MM.1S (cell line): ENCODE data around the gene NRXN3.

Source experiments
- DNase-seq: peaks from one replicate; pipeline ENCODE4 v3.0.0-alpha.2; 2015
- H2AFZ ChIP-seq: fragments of 300-600 bp; sonication (generic); 2 replicates; pipeline ENCODE4 v1.6.0; 2016; ENCODE audit warnings: antibody characterized with exemption, low read length
- H3F3A ChIP-seq: fragments of 300-600 bp; sonication (generic); 2 replicates; pipeline ENCODE4 v1.6.1; 2016; ENCODE audit warnings: mild to moderate bottlenecking, antibody characterized with exemption, low read length, moderate library complexity, mixed read lengths; ENCODE audit not compliant: insufficient read depth
- H3K27ac ChIP-seq: fragments of 300-600 bp; sonication (generic); 2 replicates; pipeline ENCODE4 v1.5.1; 2016; ENCODE audit warnings: mild to moderate bottlenecking, low read length
- H3K27me3 ChIP-seq: fragments of 300-600 bp; sonication (generic); replicated peaks from 2 replicates; pipeline ENCODE4 v1.6.0; 2016; ENCODE audit warnings: low read length; ENCODE audit not compliant: insufficient read depth
- H3K36me3 ChIP-seq: fragments of 300-600 bp; sonication (generic); replicated peaks from 2 replicates; pipeline ENCODE4 v1.6.1; 2016; ENCODE audit warnings: mild to moderate bottlenecking, low read length, mixed read lengths; ENCODE audit not compliant: insufficient read depth
- H3K4me1 ChIP-seq: fragments of 300-600 bp; sonication (generic); 2 replicates; pipeline ENCODE4 v1.6.1; 2016; ENCODE audit warnings: low read length, mixed read lengths
- H3K4me2 ChIP-seq: fragments of 300-600 bp; sonication (generic); 2 replicates; pipeline ENCODE4 v1.6.0; 2016; ENCODE audit warnings: low read depth, low read length
- H3K4me3 ChIP-seq: fragments of 300-600 bp; sonication (generic); 2 replicates; pipeline ENCODE4 v1.5.1; 2016; ENCODE audit warnings: low read length, mixed read lengths
- H3K79me2 ChIP-seq: fragments of 300-600 bp; sonication (generic); 2 replicates; pipeline ENCODE4 v1.6.1; 2016; ENCODE audit warnings: mixed run types, low read length, mixed read lengths
- H3K9ac ChIP-seq: fragments of 300-600 bp; sonication (generic); 2 replicates; pipeline ENCODE4 v1.6.1; 2016; ENCODE audit warnings: low read length, mixed read lengths
- H3K9me2 ChIP-seq: fragments of 300-600 bp; sonication (generic); replicated peaks from 2 replicates; pipeline ENCODE4 v1.6.1; 2016; ENCODE audit warnings: mild to moderate bottlenecking, low read length, mixed read lengths; ENCODE audit not compliant: insufficient read depth
- H3K9me3 ChIP-seq: fragments of 300-600 bp; sonication (generic); replicated peaks from 2 replicates; pipeline ENCODE4 v1.6.1; 2016; ENCODE audit warnings: mild to moderate bottlenecking, low read length, mixed read lengths; ENCODE audit not compliant: insufficient read depth
- H4K20me1 ChIP-seq: fragments of 300-600 bp; sonication (generic); 2 replicates; pipeline ENCODE4 v1.6.1; 2016; ENCODE audit warnings: mild to moderate bottlenecking, low read length, moderate library complexity, mixed read lengths; ENCODE audit not compliant: insufficient read depth
- EZH2 ChIP-seq: fragments of 300-600 bp; sonication (generic); optimal IDR thresholded peaks from 2 replicates; pipeline ENCODE3; 2017; ENCODE audit warnings: low read depth, mild to moderate bottlenecking, antibody characterized with exemption, low read length, mixed read lengths
- EZH2phosphoT487 ChIP-seq: fragments of 300-600 bp; sonication (generic); IDR thresholded peaks from 2 replicates; pipeline ENCODE4 v1.6.1; 2018; ENCODE audit warnings: antibody characterized with exemption, low read length
- TF ChIP-seq, protein P1 (sequence below): fragments of 300-600 bp; sonication (generic); IDR thresholded peaks from 2 replicates; pipeline ENCODE4 v1.5.1; 2016; ENCODE audit warnings: antibody characterized with exemption, low read length, mixed read lengths

Gene NRXN3

DNA sequence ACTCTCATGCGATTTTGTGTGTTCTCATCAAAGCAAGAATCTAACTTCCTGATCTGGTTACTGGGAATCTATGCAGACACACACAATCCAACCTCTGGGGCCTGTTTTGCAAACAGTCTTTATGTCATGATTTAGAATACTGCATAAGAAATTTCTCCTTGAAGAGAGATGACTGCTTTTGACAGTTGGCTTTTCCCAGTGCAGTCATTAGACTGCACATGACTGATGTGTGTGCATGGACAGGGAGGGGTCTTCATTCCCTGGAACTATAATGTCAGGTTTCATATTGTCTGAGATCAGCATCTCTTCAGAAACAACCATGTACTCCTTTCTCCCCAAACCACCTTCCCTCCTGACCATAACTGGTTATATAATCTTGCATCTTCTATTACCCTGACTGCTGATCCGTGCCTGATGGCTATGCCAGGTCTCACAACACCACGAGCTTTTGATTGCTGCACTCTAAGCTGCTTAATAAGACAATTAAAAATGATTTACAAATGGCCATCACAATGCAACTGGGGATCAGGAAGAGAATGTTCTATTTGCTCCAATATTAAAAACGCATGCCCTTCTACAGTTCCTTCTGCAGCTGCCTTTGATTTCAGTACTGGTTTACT is 995.4 kb downstream of the NRXN3 start:
- H3K27me3 ChIP-seq: no peaks in the 10 kb centered on the region
- H2AFZ ChIP-seq: no peak overlapping the region
- H3K4me3 ChIP-seq: no peak overlapping the region
- H3K9me2 ChIP-seq: no peaks in the 10 kb centered on the region
- H3K79me2 ChIP-seq: no peaks in the 10 kb centered on the region
- H3K27ac ChIP-seq: no peak overlapping the region
- H3K36me3 ChIP-seq: no peaks in the 10 kb centered on the region
- no peaks in the 10 kb centered on the region for H3K9me3 ChIP-seq
- DNase-seq: no peak
- H3K9ac ChIP-seq: no peak overlapping the region
- no peaks in the 10 kb centered on the region for H3F3A ChIP-seq
- no peak for TF ChIP-seq EZH2phosphoT487
- TF ChIP-seq, protein P1, sequence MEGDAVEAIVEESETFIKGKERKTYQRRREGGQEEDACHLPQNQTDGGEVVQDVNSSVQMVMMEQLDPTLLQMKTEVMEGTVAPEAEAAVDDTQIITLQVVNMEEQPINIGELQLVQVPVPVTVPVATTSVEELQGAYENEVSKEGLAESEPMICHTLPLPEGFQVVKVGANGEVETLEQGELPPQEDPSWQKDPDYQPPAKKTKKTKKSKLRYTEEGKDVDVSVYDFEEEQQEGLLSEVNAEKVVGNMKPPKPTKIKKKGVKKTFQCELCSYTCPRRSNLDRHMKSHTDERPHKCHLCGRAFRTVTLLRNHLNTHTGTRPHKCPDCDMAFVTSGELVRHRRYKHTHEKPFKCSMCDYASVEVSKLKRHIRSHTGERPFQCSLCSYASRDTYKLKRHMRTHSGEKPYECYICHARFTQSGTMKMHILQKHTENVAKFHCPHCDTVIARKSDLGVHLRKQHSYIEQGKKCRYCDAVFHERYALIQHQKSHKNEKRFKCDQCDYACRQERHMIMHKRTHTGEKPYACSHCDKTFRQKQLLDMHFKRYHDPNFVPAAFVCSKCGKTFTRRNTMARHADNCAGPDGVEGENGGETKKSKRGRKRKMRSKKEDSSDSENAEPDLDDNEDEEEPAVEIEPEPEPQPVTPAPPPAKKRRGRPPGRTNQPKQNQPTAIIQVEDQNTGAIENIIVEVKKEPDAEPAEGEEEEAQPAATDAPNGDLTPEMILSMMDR: no peak
- TF ChIP-seq EZH2: no peak
- no peaks in the 10 kb centered on the region for H3K4me1 ChIP-seq
- no peaks in the 10 kb centered on the region for H4K20me1 ChIP-seq
- no peak overlapping the region for H3K4me2 ChIP-seq

DNA sequence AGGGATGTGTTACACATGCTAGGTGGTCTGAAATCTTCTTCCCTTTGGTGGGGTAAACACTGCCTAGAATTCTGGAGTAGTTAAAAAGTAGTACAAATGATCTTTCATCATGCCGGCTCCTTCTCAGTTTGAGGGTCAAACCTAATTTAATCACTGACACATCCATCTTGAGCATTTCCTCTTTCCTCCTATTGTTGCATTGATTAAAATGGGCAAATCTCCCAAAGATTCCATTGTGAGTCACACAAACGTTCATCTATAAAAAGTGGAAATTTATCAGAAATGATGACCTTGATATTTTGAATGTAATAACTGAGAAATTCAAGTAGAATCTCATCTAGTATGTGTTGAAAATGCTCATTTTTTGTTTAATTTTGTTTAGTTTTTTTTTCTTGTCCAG is 996.0 kb downstream of the NRXN3 start:
- no peak overlapping the region for H3K27ac ChIP-seq
- H3K9me3 ChIP-seq: no peaks in the 10 kb centered on the region
- H3K4me3 ChIP-seq: no peak overlapping the region
- H3K4me1 ChIP-seq: no peaks in the 10 kb centered on the region
- no peaks in the 10 kb centered on the region for H3K9me2 ChIP-seq
- DNase-seq: no peak
- TF ChIP-seq, protein P1: no peak
- TF ChIP-seq EZH2phosphoT487 (no peak), EZH2 (no peak)
- no peaks in the 10 kb centered on the region for H3K36me3 ChIP-seq
- H3K27me3 ChIP-seq: no peaks in the 10 kb centered on the region
- H2AFZ ChIP-seq: no peak overlapping the region
- no peaks in the 10 kb centered on the region for H3K79me2 ChIP-seq
- no peaks in the 10 kb centered on the region for H3F3A ChIP-seq
- H3K9ac ChIP-seq: no peak overlapping the region
- no peaks in the 10 kb centered on the region for H4K20me1 ChIP-seq
- no peak overlapping the region for H3K4me2 ChIP-seq

DNA sequence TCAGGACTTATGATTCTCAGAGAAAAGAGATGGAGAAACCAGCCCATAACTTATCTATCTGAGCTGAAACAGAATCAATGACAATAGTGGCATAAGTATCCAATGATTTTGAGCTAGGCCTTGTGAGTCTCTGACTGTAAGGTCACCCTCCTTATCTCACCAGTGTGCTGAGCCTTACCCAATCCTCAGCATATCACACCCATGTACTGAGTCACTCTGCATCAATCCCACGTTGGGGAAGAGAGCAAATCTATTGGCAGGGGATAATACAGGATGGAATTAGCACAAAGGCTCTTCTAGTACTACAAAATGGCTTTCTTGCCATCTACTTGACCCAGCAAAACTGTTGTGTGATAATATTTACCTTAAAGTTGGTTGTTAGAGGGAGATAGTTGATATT is 997.8 kb downstream of the NRXN3 start:
- Histone ChIP-seq H3K9me3 (no peaks in the 10 kb centered on the region), H3K9me2 (no peaks in the 10 kb centered on the region), H2AFZ (no peak overlapping the region), H4K20me1 (no peaks in the 10 kb centered on the region), H3K4me1 (no peaks in the 10 kb centered on the region), H3K36me3 (no peaks in the 10 kb centered on the region), H3K79me2 (no peaks in the 10 kb centered on the region), H3K9ac (no peak overlapping the region), H3K27ac (no peak overlapping the region), H3F3A (no peaks in the 10 kb centered on the region), H3K4me2 (no peak overlapping the region), H3K4me3 (no peak overlapping the region), H3K27me3 (no peaks in the 10 kb centered on the region)
- TF ChIP-seq EZH2phosphoT487: no peak
- TF ChIP-seq EZH2: no peak
- TF ChIP-seq, protein P1: no peak
- no peak for DNase-seq
